ENCODE data around the gene CREBL2. TPM values are rescaled to one million over a fixed set of nuclear protein-coding genes. Genes with fewer than 3 reads are reported as not detected.

CREBL2 gene
- total and polyA plus RNA-seq, 2 of the 13 experiments (the other 11 are each of a cell fraction or from before 2014, with no cell fraction given): 6.9 to 8.4 TPM

DNA sequence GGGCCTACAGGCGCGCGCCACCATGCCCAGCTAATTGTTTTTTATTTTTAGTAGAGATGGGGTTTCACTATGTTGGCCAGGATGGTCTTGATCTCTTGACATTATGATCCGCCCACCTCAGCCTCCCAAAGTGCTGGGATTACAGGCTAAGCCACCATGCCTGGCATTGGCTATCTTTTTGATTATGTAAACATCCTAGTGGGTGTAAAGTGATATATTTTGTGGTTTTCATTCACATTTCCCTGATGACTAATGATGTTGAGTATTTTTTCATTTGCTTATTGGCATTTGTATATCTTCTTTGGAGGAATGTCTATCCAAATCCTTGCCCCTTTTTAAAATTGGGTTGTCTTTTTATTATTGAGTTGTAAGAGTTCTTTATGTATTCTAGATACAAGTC lies 16.3 kb downstream of the CREBL2 start:
- Histone ChIP-seq H3K9me3 (ENCODE audit: low read length) (peaks cover 6% of the 10 kb centered on the region; the same call in 1 of the 2 replicates), H2AFZ (ENCODE audit: low read length) (no peak overlapping the region), H3K27me3 (ENCODE audit: control insufficient read depth in 1 of 2, insufficient read depth in 2 of 2, low read length in 2 of 2) (no peaks in the 10 kb centered on the region), H3K79me2 (ENCODE audit: insufficient read depth, low read length) (peaks cover 23% of the 10 kb centered on the region), H3K27ac (ENCODE audit: extremely low read length, insufficient read depth, low read length) (no peak overlapping the region), H3K9ac (ENCODE audit: insufficient read depth, low read depth, low read length) (no peak overlapping the region), H3K36me3 (replicated peaks in 1 of 2; ENCODE audit: control insufficient read depth in 1 of 2, insufficient read depth in 2 of 2, low read length in 2 of 2) (no peaks in the 10 kb centered on the region), H3K4me3 (replicated peaks in 1 of 3; ENCODE audit: insufficient read depth in 1 of 3, low read depth in 2 of 3, low read length in 3 of 3) (no peak overlapping the region), H3K4me1 (ENCODE audit: insufficient read depth, low read length) (peaks cover 30% of the 10 kb centered on the region), H4K20me1 (ENCODE audit: insufficient read depth, low read length) (no peaks in the 10 kb centered on the region), H3K4me2 (ENCODE audit: low read depth, low read length) (no peak overlapping the region)
- 98% methylated on average over 4 of the region's 4 CpGs for WGBS (ENCODE audit: low lambda C conversion rate)
- CTCF ChIA-PET (ENCODE audit: low intra/inter-chr PET ratio, low total read pairs): no interaction called here
- no peak for DNase-seq (ENCODE audit: low spot score)
- in situ Hi-C loops (cut with HindIII; ENCODE audit: extremely low pct_ligation_motif_present, low pct_unique_long_range_greater_than_20kb): no loop called here
- POLR2A ChIA-PET: no interaction called here
- TF ChIP-seq CEBPG (CRISPR knock-in tag; IDR thresholded peaks at IDR 0.05): no peak
- TF ChIP-seq FOSL2 (CRISPR knock-in tag; IDR thresholded peaks at IDR 0.05): no peak
- TF ChIP-seq, protein P1, sequence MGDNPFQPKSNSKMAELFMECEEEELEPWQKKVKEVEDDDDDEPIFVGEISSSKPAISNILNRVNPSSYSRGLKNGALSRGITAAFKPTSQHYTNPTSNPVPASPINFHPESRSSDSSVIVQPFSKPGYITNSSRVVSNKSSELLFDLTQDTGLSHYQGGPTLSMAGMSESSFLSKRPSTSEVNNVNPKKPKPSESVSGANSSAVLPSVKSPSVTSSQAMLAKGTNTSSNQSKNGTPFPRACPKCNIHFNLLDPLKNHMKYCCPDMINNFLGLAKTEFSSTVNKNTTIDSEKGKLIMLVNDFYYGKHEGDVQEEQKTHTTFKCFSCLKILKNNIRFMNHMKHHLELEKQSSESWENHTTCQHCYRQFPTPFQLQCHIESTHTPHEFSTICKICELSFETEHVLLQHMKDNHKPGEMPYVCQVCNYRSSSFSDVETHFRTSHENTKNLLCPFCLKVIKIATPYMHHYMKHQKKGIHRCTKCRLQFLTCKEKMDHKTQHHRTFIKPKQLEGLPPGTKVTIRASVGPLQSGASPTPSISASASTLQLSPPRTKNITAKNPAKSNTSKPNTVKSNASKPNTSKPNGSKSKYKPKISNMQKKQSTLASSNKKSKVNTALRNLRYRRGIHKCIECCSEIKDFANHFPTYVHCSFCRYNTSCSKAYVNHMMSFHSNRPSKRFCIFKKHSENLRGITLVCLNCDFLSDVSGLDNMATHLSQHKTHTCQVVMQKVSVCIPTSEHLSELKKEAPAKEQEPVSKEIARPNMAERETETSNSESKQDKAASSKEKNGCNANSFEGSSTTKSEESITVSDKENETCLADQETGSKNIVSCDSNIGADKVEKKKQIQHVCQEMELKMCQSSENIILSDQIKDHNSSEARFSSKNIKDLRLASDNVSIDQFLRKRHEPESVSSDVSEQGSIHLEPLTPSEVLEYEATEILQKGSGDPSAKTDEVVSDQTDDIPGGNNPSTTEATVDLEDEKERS (CRISPR knock-in tag; IDR thresholded peaks at IDR 0.05): no peak
- TF ChIP-seq GFI1 (CRISPR knock-in tag; IDR thresholded peaks at IDR 0.05; ENCODE audit: borderline replicate concordance): no peak
- TF ChIP-seq NFE2L1 (CRISPR knock-in tag; IDR thresholded peaks at IDR 0.05; ENCODE audit: borderline replicate concordance): no peak
- TF ChIP-seq, protein P2, sequence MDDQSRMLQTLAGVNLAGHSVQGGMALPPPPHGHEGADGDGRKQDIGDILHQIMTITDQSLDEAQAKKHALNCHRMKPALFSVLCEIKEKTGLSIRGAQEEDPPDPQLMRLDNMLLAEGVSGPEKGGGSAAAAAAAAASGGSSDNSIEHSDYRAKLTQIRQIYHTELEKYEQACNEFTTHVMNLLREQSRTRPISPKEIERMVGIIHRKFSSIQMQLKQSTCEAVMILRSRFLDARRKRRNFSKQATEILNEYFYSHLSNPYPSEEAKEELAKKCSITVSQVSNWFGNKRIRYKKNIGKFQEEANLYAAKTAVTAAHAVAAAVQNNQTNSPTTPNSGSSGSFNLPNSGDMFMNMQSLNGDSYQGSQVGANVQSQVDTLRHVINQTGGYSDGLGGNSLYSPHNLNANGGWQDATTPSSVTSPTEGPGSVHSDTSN (CRISPR knock-in tag; IDR thresholded peaks at IDR 0.05; ENCODE audit: borderline replicate concordance): no peak
- TF ChIP-seq ZNF75D (CRISPR knock-in tag; IDR thresholded peaks at IDR 0.05; ENCODE audit: borderline replicate concordance): no peak
- no peak for TF ChIP-seq ZNF251 (CRISPR knock-in tag; IDR thresholded peaks at IDR 0.05)
- TF ChIP-seq EZH2 (conservative IDR thresholded peaks at IDR 0.05; ENCODE audit: low read depth, low read length): no peak
- TF ChIP-seq, protein P3, sequence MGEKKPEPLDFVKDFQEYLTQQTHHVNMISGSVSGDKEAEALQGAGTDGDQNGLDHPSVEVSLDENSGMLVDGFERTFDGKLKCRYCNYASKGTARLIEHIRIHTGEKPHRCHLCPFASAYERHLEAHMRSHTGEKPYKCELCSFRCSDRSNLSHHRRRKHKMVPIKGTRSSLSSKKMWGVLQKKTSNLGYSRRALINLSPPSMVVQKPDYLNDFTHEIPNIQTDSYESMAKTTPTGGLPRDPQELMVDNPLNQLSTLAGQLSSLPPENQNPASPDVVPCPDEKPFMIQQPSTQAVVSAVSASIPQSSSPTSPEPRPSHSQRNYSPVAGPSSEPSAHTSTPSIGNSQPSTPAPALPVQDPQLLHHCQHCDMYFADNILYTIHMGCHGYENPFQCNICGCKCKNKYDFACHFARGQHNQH (CRISPR knock-in tag; IDR thresholded peaks at IDR 0.05): no peak
- intact Hi-C loops (cut with micrococcal nuclease; ENCODE audit: unreplicated experiment): no loop called here
- ATAC-seq: no peak
- no peak for FAIRE-seq
- BruUV-seq (replicated peaks): no TSS peak

Measured in HepG2 (cell line).